ENCODE results near the gene REXO1. TPM values are rescaled to one million over a fixed set of nuclear protein-coding genes. Genes with fewer than 3 reads are reported as not detected.
A peak's percentile ranks its signal among the peaks of the same experiment; 100 is the strongest.

REXO1 gene
- total and polyA plus RNA-seq, 9 of the 15 experiments (the other 6 are each of a cell fraction or from before 2014, with no cell fraction given) = 0.04 to 63.3 (median 15.8) TPM

DNA sequence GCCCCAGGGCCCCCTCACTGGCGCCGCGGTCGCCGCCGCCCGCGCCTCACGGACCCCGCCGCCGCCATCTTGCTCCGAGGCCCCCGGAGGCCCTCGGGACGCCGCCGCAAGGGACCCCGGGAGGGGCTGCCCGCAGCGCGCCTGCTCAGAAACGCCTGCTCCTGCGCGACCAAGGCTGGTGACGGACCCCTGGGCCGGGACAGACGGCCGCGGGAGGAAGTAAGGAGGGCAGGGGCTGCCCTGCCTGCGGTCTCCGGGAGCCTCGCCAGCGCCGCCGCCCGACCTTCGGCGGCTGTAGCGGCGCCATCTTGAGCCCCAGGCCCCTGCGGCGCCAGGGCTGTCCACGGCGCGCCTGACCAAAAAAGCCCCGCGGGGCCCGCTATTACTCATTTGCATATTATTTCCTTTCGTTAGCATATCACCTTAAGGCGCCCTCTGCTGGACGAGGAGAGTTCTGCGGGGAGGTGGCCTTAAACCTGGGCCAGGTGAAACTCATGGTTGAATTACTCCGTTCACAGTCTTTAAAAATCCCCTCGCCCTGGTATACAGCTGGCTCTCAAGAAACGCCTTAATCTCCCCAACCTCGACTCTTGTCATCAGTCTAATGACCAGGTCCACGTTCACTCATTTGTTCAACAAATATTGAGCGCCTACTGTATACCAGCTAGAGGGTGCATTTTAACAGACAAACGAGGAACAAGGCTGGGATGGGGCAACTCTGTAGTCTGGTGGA is at the start of gene REXO1 (continued):
- TF ChIP-seq, protein P1, sequence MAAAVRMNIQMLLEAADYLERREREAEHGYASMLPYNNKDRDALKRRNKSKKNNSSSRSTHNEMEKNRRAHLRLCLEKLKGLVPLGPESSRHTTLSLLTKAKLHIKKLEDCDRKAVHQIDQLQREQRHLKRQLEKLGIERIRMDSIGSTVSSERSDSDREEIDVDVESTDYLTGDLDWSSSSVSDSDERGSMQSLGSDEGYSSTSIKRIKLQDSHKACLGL (CRISPR knock-in tag; IDR thresholded peaks at IDR 0.05; ENCODE audit: borderline replicate concordance, poor library complexity, severe bottlenecking) = no peak
- TF ChIP-seq ZNF23 (CRISPR knock-in tag; IDR thresholded peaks at IDR 0.05) (no peak), PHTF2 (CRISPR knock-in tag; IDR thresholded peaks at IDR 0.05) (no peak), ZNF644 (tag; IDR thresholded peaks at IDR 0.05; ENCODE audit: low read depth) (peak; percentile 41; the same call in 1 of the 2 replicates), KDM1A (IDR thresholded peaks at IDR 0.05) (no peak), FIP1L1 (IDR thresholded peaks at IDR 0.05; ENCODE audit: low read depth, low read length, poor library complexity, severe bottlenecking) (peak; percentile 94), IFI16 (CRISPR knock-in tag; IDR thresholded peaks at IDR 0.05) (no peak), CBX1 (IDR thresholded peaks at IDR 0.05; ENCODE audit: low read depth) (peak; percentile 46; the same call in 1 of the 2 replicates), CC2D1A (IDR thresholded peaks at IDR 0.05) (0 out of 2 replicates have a peak, but pooled peaks have one; percentile 31), PTRF (tag; IDR thresholded peaks at IDR 0.05) (no peak), BCOR (IDR thresholded peaks at IDR 0.05) (peak; percentile 72; the same call in 1 of the 2 replicates), NR3C1 (CRISPR knock-in tag; IDR thresholded peaks at IDR 0.05) (no peak), EGR1 (conservative IDR thresholded peaks at IDR 0.05) (0 out of 2 replicates have a peak, but pooled peaks have one; percentile 16), ZNF197 (CRISPR knock-in tag; IDR thresholded peaks at IDR 0.05; ENCODE audit: low read depth) (no peak), HDGF (IDR thresholded peaks at IDR 0.05) (no peak), ZNF780A (CRISPR knock-in tag; IDR thresholded peaks at IDR 0.05) (no peak), CSDE1 (IDR thresholded peaks at IDR 0.05) (no peak), PTTG1 (tag; IDR thresholded peaks at IDR 0.05; ENCODE audit: low read depth) (no peak)
- TF ChIP-seq, protein P2, sequence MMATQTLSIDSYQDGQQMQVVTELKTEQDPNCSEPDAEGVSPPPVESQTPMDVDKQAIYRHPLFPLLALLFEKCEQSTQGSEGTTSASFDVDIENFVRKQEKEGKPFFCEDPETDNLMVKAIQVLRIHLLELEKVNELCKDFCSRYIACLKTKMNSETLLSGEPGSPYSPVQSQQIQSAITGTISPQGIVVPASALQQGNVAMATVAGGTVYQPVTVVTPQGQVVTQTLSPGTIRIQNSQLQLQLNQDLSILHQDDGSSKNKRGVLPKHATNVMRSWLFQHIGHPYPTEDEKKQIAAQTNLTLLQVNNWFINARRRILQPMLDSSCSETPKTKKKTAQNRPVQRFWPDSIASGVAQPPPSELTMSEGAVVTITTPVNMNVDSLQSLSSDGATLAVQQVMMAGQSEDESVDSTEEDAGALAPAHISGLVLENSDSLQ (IDR thresholded peaks at IDR 0.05) = no peak
- TF ChIP-seq, protein P3, sequence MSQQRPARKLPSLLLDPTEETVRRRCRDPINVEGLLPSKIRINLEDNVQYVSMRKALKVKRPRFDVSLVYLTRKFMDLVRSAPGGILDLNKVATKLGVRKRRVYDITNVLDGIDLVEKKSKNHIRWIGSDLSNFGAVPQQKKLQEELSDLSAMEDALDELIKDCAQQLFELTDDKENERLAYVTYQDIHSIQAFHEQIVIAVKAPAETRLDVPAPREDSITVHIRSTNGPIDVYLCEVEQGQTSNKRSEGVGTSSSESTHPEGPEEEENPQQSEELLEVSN (IDR thresholded peaks at IDR 0.05; ENCODE audit: borderline replicate concordance in 1 of 2, extremely low read depth in 1 of 2, insufficient read depth in 1 of 2, insufficient read length in 1 of 2, low read depth in 1 of 2, low read length in 1 of 2, poor library complexity in 1 of 2, severe bottlenecking in 1 of 2) = no peak
- TF ChIP-seq, protein P4, sequence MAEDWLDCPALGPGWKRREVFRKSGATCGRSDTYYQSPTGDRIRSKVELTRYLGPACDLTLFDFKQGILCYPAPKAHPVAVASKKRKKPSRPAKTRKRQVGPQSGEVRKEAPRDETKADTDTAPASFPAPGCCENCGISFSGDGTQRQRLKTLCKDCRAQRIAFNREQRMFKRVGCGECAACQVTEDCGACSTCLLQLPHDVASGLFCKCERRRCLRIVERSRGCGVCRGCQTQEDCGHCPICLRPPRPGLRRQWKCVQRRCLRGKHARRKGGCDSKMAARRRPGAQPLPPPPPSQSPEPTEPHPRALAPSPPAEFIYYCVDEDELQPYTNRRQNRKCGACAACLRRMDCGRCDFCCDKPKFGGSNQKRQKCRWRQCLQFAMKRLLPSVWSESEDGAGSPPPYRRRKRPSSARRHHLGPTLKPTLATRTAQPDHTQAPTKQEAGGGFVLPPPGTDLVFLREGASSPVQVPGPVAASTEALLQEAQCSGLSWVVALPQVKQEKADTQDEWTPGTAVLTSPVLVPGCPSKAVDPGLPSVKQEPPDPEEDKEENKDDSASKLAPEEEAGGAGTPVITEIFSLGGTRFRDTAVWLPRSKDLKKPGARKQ (CRISPR knock-in tag; IDR thresholded peaks at IDR 0.05) = no peak
- TF ChIP-seq, protein P5, sequence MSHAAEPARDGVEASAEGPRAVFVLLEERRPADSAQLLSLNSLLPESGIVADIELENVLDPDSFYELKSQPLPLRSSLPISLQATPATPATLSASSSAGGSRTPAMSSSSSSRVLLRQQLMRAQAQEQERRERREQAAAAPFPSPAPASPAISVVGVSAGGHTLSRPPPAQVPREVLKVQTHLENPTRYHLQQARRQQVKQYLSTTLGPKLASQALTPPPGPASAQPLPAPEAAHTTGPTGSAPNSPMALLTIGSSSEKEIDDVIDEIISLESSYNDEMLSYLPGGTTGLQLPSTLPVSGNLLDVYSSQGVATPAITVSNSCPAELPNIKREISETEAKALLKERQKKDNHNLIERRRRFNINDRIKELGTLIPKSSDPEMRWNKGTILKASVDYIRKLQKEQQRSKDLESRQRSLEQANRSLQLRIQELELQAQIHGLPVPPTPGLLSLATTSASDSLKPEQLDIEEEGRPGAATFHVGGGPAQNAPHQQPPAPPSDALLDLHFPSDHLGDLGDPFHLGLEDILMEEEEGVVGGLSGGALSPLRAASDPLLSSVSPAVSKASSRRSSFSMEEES (CRISPR knock-in tag; IDR thresholded peaks at IDR 0.05) = peak; percentile 1; the same call in 1 of the 2 replicates
- TF ChIP-seq, protein P6, sequence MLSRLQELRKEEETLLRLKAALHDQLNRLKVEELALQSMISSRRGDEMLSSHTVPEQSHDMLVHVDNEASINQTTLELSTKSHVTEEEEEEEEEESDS (CRISPR knock-in tag; IDR thresholded peaks at IDR 0.05) = no peak

Data from K562 (cell line).